Keratinocyte (primary cell): ENCODE measurements around the gene IFNA4.
A peak's percentile ranks its signal among the peaks of the same experiment; 100 is the strongest.
"Not testable (repeated sequence)": the region's sequence is repeated elsewhere in the genome, so short reads cannot be mapped to it uniquely, and the experiment has no call there.

Experiments used
- EZH2 ChIP-seq: IDR thresholded peaks from one replicate; pipeline ENCODE4 v1.6.1; 2012; ENCODE audit warnings: inconsistent platforms, mild to moderate bottlenecking, low read length, moderate library complexity
- TF ChIP-seq, protein P1 (sequence below), 3 experiments: IDR thresholded peaks in 1 of 3; conservative IDR thresholded peaks in 1 of 3; optimal IDR thresholded peaks in 1 of 3; 2 replicates in 2 of 3; 3 replicates in 1 of 3; pipeline versions ENCODE3 to v1.5.1; 2011; ENCODE audit warnings: low read length in 3 of 3, mild to moderate bottlenecking in 3 of 3, moderate library complexity in 2 of 3, control low read depth in 1 of 3, inconsistent platforms in 1 of 3; ENCODE audit not compliant: insufficient read depth in 2 of 3; ENCODE audit errors: extremely low read depth in 1 of 3

DNA sequence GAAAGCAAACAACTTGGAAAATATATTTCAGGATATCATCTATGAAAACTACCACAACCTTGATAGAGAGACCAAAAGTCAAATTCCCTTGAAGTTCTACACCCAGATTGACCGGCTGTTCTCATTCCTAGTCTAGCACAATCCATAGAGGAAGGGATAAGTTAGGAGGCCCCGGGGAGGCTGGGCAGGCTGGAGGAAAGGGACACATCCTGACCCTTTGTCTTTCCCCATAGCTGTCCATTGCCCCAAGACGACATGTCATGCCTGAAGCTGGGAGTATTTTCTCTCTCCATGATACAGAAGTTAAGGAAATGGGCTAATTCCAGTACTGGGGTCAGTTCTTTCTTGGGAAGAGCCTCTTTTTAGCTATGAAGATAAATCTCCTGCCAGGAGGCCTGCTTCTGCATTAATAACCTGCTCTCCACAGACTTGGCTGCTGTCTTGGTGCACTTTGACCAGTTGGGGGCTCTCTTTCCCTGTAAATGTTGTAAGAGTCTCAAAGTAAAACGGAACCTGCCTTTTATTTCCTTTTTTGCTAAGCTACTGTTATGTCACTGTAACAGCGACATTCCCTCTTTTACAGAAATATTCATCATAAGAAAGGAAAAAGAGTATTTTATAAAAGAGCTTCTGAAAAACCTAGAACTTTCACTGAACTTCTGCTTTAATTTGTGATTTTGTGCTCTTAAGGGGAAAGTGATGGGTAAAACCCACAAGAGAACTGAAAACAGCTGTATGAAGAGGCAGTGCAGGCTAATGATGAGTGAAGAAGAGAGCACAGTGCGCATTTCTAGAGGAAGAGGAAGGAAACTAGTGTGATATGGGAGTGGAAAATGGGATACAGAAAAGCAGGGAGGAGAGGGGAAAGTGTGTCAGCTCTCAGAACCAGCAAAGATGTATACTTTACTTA lies 7.7 kb upstream of the IFNA4 start:
- TF ChIP-seq, protein P1, sequence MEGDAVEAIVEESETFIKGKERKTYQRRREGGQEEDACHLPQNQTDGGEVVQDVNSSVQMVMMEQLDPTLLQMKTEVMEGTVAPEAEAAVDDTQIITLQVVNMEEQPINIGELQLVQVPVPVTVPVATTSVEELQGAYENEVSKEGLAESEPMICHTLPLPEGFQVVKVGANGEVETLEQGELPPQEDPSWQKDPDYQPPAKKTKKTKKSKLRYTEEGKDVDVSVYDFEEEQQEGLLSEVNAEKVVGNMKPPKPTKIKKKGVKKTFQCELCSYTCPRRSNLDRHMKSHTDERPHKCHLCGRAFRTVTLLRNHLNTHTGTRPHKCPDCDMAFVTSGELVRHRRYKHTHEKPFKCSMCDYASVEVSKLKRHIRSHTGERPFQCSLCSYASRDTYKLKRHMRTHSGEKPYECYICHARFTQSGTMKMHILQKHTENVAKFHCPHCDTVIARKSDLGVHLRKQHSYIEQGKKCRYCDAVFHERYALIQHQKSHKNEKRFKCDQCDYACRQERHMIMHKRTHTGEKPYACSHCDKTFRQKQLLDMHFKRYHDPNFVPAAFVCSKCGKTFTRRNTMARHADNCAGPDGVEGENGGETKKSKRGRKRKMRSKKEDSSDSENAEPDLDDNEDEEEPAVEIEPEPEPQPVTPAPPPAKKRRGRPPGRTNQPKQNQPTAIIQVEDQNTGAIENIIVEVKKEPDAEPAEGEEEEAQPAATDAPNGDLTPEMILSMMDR (optimal IDR thresholded peaks at IDR 0.05 in 1 of 3, IDR thresholded peaks at IDR 0.05 in 1 of 3, conservative IDR thresholded peaks at IDR 0.05 in 1 of 3; ENCODE audit: extremely low read depth in 1 of 3, insufficient read depth in 2 of 3, low read length in 3 of 3): peak; percentile 6 to 47 (median 27)
- not testable (repeated sequence) for TF ChIP-seq EZH2
